Measurements from ENCODE around the gene PTPRQ. TPM values are rescaled to one million over a fixed set of nuclear protein-coding genes. Genes with fewer than 3 reads are reported as not detected.
A peak's percentile ranks its signal among the peaks of the same experiment; 100 is the strongest.

The PTPRQ gene
- total RNA-seq, 4 donors from 2014 or later = 0.47 to 6.0 (median 3.4) TPM

DNA sequence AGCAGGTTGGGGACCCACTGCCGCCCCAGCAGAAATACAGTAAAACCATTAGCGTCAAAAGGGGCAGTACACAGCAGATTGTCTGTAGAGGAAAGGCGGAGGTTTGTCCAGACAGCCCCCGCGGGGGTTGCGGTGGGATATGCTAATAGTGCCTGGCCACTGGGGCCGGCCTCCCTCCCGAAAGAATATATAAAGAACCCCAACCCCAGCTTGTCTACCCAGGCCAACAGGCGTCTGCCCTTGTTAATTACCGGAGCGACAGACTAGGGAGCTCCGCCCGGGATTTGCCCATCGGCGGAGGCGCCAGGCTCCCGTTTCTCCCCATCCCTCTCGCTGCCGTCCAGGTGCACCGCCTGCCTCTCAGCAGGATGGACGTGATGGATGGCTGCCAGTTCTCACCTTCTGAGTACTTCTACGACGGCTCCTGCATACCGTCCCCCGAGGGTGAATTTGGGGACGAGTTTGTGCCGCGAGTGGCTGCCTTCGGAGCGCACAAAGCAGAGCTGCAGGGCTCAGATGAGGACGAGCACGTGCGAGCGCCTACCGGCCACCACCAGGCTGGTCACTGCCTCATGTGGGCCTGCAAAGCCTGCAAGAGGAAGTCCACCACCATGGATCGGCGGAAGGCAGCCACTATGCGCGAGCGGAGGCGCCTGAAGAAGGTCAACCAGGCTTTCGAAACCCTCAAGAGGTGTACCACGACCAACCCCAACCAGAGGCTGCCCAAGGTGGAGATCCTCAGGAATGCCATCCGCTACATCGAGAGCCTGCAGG is 272.8 kb downstream of the PTPRQ start, which contains the start of gene MYF5:
Gene MYF5 (plus strand): TSS at position 217 of the 774 bp plus-strand sequence. CDS start 152 bp downstream, at position 369.
- 43 to 83% methylated on average over 11 to 15 of the region's 45 CpGs for WGBS, 2 donors (ENCODE audit: low coverage in 1 of 2)
- no peak for TF ChIP-seq POLR2A (IDR thresholded peaks at IDR 0.05)
- TF ChIP-seq, protein P1, sequence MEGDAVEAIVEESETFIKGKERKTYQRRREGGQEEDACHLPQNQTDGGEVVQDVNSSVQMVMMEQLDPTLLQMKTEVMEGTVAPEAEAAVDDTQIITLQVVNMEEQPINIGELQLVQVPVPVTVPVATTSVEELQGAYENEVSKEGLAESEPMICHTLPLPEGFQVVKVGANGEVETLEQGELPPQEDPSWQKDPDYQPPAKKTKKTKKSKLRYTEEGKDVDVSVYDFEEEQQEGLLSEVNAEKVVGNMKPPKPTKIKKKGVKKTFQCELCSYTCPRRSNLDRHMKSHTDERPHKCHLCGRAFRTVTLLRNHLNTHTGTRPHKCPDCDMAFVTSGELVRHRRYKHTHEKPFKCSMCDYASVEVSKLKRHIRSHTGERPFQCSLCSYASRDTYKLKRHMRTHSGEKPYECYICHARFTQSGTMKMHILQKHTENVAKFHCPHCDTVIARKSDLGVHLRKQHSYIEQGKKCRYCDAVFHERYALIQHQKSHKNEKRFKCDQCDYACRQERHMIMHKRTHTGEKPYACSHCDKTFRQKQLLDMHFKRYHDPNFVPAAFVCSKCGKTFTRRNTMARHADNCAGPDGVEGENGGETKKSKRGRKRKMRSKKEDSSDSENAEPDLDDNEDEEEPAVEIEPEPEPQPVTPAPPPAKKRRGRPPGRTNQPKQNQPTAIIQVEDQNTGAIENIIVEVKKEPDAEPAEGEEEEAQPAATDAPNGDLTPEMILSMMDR (IDR thresholded peaks at IDR 0.05) = no peak
- no peak for TF ChIP-seq POLR2AphosphoS5 (IDR thresholded peaks at IDR 0.05)
- TF ChIP-seq EP300 (IDR thresholded peaks at IDR 0.05) = no peak
- Histone ChIP-seq H3K27me3 (peaks cover 17% of the 10 kb centered on the region), H3K4me1 (no peaks in the 10 kb centered on the region), H3K9me3 (no peaks in the 10 kb centered on the region), H3K27ac (no peak within 1 kb of the TSS), H3K4me3 (no peak within 1 kb of the TSS), H3K36me3 (no peaks in the 10 kb centered on the region)
- peak; percentile 13 for ATAC-seq

DNA sequence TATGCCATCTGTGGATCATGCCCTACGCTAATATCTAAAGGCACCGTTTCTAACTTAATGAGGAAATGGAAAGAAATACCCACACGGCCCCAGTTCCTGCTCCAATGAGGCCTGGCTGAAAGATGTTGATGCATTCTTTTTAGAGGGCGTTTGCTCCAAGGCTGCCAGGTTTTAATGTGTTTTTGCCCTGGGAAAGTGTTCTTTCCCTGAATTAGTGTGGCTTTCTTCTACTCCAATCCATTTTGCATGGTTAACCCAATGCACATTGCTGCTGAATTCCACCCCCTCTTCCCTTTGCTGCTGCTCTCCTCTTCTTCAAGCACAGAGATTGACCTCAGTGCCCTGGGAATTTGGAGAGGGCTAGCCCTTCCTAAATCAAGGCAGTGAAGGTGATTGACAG is 273.8 kb downstream of the PTPRQ start:
- H3K4me1 ChIP-seq = no peaks in the 10 kb centered on the region
- ATAC-seq = no peak
- no peaks in the 10 kb centered on the region for H3K9me3 ChIP-seq
- no peaks in the 10 kb centered on the region for H3K36me3 ChIP-seq
- H3K27ac ChIP-seq = no peak overlapping the region
- H3K4me3 ChIP-seq = no peak overlapping the region
- peaks cover 17% of the 10 kb centered on the region for H3K27me3 ChIP-seq
- TF ChIP-seq, protein P1 (IDR thresholded peaks at IDR 0.05) = no peak
- TF ChIP-seq POLR2AphosphoS5 (IDR thresholded peaks at IDR 0.05) (no peak), POLR2A (IDR thresholded peaks at IDR 0.05) (no peak), EP300 (IDR thresholded peaks at IDR 0.05) (no peak)
- WGBS, 2 donors (ENCODE audit: low coverage in 1 of 2) = 65 to 81% methylated on average over 4 of the region's 4 CpGs

DNA sequence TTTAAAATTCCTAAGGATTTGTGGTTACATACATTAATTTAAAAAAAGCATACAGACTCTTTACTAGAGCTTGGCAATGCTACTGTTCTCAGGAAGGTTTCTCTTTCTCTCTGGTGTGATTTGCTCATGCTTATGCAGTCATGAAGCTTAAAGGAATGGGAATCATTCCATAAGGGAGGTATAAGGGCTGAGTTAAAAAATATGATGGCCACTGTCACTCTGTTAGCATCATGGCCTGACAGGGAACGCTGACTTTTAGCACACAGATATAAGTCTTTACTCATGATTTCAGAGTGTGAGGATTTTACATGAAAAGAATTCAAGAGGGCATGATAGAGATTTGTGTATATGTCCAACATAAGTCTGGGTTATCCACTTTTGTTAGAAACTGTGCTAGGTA is 276.5 kb downstream of the PTPRQ start:
- Histone ChIP-seq H3K4me1 (no peaks in the 10 kb centered on the region), H3K4me3 (no peak overlapping the region), H3K9me3 (no peaks in the 10 kb centered on the region), H3K27me3 (peaks cover 9% of the 10 kb centered on the region), H3K27ac (no peak overlapping the region), H3K36me3 (no peaks in the 10 kb centered on the region)
- ATAC-seq = no peak
- TF ChIP-seq, protein P1 (IDR thresholded peaks at IDR 0.05) = no peak
- TF ChIP-seq EP300 (IDR thresholded peaks at IDR 0.05) (no peak), POLR2A (IDR thresholded peaks at IDR 0.05) (no peak), POLR2AphosphoS5 (IDR thresholded peaks at IDR 0.05) (no peak)
- WGBS, 2 donors (ENCODE audit: low coverage in 1 of 2) = 63 to 95% methylated on average over 1 of the region's 1 CpG

DNA sequence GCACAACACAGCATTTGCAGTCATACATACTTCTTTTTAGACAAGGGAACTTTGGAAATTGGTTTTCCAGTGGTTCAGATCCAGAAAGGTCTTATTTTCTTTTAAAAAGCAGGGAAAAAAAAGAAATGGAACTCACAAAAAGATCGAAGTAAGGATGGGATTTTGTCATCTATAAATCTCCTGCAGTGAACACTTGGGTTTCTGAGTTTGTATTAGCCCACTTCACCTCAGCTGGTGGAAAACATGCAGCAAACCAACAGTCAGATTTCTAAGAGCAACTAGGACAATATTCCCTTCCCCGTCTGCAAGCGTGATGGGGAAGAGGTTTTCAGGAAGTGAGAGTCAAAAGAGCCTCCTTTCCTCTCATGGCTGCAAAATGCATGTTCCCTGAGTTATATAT is 277.3 kb downstream of the PTPRQ start:
- ATAC-seq = no peak
- peaks cover 9% of the 10 kb centered on the region for H3K27me3 ChIP-seq
- no peak overlapping the region for H3K4me3 ChIP-seq
- no peaks in the 10 kb centered on the region for H3K9me3 ChIP-seq
- no peaks in the 10 kb centered on the region for H3K4me1 ChIP-seq
- H3K27ac ChIP-seq = no peak overlapping the region
- WGBS, 2 donors (ENCODE audit: low coverage in 1 of 2) = 53 to 100% methylated on average over 1 to 3 of the region's 3 CpGs
- TF ChIP-seq EP300 (IDR thresholded peaks at IDR 0.05) = no peak
- no peak for TF ChIP-seq POLR2AphosphoS5 (IDR thresholded peaks at IDR 0.05)
- no peak for TF ChIP-seq POLR2A (IDR thresholded peaks at IDR 0.05)
- TF ChIP-seq, protein P1 (IDR thresholded peaks at IDR 0.05) = no peak
- H3K36me3 ChIP-seq = no peaks in the 10 kb centered on the region

All from gastroesophageal sphincter (tissue), 4 donors.